IPS DF 19.7 (cell line): ENCODE measurements around the gene EXD2.
"Not testable (repeated sequence)": the region's sequence is repeated elsewhere in the genome, so short reads cannot be mapped to it uniquely, and the experiment has no call there.

ENCODE experiments used
- DNase-seq: peaks from one replicate; pipeline ENCODE4 v3.0.0-alpha.2; 2013; ENCODE audit warnings: low read depth, low spot score

Gene EXD2

GRCh38 chr14:69280746-69281291 is 89.5 kb downstream of the EXD2 start:
- no peak for DNase-seq

- DNase-seq, result no peak
Measured at GRCh38 chr14:69281450-69282169, 90.3 kb downstream of the EXD2 start.

GRCh38 chr14:69282448-69282847 is 91.2 kb downstream of the EXD2 start:
- no peak for DNase-seq

- no peak for DNase-seq
Measured at GRCh38 chr14:69284170-69284569, 92.9 kb downstream of the EXD2 start.

- DNase-seq, result no peak
Measured at GRCh38 chr14:69285661-69286255, 94.5 kb downstream of the EXD2 start.

GRCh38 chr14:69287098-69288010 is 96.1 kb downstream of the EXD2 start:
- DNase-seq, result no peak

GRCh38 chr14:69288011-69288771 is 96.9 kb downstream of the EXD2 start:
- no peak for DNase-seq

- no peak for DNase-seq
Measured at GRCh38 chr14:69288956-69289705, 97.8 kb downstream of the EXD2 start.

- no peak for DNase-seq
Measured at GRCh38 chr14:69289811-69290520, 98.7 kb downstream of the EXD2 start.

- DNase-seq, result not testable (repeated sequence)
Measured at GRCh38 chr14:69290881-69291280, 99.6 kb downstream of the EXD2 start.

- no peak for DNase-seq
Measured at GRCh38 chr14:69291396-69291795, 100.1 kb downstream of the EXD2 start.

- DNase-seq, result no peak
Measured at GRCh38 chr14:69291891-69292561, 100.7 kb downstream of the EXD2 start.
